ENCODE data around the gene B4GAT1.

B4GAT1 gene

DNA sequence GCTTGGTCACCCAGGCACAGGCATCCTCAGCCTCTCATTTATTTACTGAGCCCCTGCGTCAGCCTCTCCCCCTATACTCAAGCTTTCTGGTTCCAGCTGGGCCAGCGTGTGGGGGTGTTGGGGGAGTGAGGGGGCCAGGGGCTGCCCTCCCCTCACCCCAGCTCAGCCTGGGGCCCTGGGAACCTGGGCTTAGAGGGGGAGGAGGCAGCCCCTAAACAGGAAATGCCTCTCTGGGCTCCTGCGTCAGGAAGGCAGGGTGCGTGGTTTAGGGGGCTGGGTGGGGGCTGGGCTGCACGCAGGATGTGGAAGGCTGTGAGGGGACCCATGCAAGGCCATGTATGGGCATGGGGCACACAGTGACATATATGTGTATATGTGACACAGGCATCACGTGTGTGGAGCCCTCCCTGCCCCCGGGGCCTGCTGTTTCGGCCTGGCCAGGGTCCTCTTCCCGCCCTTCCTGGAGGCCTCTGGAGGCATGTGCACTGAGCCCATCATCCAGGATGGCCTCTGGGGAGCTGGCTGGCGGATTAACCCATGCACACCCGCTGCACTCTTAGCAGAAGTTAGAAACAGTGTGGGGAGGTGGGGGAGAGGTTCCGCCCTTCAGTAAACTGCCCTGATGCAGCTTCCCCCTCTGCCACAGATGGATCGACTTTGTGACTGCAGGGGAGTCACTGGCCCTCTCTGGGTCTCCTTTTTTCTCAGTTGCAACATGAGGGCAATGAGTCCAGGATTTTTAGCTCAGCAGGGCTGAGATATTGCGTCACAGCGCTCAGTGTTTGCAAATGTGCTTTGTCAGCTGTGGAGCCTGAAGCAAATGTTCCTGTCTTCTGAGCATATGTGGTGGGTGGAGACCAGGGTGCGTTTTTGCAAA is 29.5 kb downstream of the B4GAT1 start:
- no peak for DNase-seq (ENCODE audit: low spot score)
- TF ChIP-seq, protein P1, sequence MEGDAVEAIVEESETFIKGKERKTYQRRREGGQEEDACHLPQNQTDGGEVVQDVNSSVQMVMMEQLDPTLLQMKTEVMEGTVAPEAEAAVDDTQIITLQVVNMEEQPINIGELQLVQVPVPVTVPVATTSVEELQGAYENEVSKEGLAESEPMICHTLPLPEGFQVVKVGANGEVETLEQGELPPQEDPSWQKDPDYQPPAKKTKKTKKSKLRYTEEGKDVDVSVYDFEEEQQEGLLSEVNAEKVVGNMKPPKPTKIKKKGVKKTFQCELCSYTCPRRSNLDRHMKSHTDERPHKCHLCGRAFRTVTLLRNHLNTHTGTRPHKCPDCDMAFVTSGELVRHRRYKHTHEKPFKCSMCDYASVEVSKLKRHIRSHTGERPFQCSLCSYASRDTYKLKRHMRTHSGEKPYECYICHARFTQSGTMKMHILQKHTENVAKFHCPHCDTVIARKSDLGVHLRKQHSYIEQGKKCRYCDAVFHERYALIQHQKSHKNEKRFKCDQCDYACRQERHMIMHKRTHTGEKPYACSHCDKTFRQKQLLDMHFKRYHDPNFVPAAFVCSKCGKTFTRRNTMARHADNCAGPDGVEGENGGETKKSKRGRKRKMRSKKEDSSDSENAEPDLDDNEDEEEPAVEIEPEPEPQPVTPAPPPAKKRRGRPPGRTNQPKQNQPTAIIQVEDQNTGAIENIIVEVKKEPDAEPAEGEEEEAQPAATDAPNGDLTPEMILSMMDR (IDR thresholded peaks at IDR 0.05; ENCODE audit: borderline replicate concordance, control extremely low read depth, extremely low read depth, insufficient read depth, missing control alignments), result no peak
- in situ Hi-C loops (cut with MboI; ENCODE audit: low sequenced_read_pairs, unreplicated experiment), result no loop called here

DNA sequence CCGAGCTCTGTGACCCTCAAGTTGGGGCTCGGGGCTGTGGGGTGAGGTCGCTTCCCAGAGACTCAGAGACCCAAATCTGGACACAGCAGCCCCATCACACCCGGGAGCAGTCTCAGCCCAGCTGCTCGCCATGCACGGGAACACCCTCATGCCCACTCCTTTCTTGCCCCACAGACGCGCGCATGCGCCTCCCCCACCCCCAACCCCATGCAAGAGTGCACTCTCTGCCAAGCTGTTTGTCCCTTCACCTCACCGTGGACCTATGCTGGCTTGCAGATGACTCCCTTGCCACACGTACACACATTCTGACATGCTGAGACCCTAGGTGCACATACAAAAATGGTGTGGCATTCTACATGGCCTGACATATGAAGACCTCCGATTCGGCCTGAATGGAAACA is 30.1 kb downstream of the B4GAT1 start:
- in situ Hi-C loops (cut with MboI; ENCODE audit: low sequenced_read_pairs, unreplicated experiment), result no loop called here
- no peak for DNase-seq (ENCODE audit: low spot score)
- TF ChIP-seq, protein P1 (IDR thresholded peaks at IDR 0.05; ENCODE audit: borderline replicate concordance, control extremely low read depth, extremely low read depth, insufficient read depth, missing control alignments), result no peak

DNA sequence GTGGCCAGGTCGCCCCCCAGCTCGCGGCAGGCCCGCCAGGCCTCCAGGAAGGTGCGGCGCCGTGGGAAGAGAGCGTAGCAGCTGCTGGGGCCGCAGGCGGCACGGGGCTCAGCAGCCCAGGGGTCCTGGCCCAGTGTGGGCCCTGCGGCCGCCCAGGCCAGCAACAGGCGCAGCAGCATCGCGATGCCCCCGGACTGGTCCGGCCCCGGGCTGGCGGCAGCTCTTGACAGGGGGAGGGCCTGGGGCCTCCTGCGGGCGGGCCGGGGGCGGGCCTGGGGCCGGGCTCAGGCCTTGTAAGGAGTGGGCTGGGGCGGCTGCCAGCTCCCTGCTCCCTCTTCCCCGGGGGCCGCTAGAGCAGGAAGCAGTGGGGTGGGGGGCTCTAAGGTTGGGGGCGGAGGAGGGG is 30.6 kb downstream of the B4GAT1 start, which contains the start of gene CD248:
Gene CD248 (minus strand): TSS at position 196 of the 403 bp plus-strand sequence. CDS start 17 bp downstream, at position 179.
- in situ Hi-C loops (cut with MboI; ENCODE audit: low sequenced_read_pairs, unreplicated experiment), result no loop called here
- TF ChIP-seq, protein P1 (IDR thresholded peaks at IDR 0.05; ENCODE audit: borderline replicate concordance, control extremely low read depth, extremely low read depth, insufficient read depth, missing control alignments), result no peak
- DNase-seq (ENCODE audit: low spot score), result no peak

DNA sequence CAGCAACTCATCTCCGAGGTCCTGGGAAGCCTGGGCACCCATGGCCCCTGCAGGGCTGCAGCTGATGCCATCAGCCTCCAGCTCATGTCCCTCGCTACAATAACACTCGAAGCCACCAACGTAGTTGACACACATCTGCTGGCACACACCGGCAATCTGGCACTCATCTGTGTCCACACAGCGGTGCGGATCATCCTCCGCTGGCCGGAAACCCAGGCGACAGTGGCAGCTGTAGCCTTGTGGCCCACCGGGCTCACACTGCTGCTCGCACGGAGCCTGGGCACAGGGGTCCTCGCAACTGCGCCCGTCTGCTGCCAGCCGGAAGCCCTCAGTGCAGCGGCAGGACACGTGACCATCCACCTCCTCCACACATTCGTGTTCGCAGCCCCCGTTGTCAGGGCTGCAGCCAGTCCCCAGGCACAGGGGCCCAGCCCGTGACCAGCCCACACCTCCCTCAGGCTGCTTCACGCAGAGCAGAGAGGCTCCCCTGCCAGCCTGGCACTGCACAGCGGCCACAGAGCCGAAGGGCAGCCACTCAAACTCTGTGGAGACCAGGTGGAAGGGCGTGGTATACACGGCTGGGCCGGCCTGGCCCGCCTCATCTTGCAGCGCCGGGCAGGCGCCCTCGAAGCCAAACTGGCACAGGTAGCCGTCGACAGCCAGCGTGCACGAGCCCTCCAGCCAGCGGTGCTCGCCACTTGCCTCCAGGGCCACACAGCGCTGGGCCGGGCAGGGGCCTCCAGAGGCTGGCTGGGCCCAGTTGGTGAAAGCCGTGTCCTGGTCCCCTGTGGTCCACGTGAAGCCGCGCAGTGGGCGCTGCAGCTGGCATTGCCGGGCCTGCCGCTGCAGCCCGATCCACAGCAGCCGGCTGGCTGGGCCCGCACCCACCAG is 31.3 kb downstream of the B4GAT1 start:
- in situ Hi-C loops (cut with MboI; ENCODE audit: low sequenced_read_pairs, unreplicated experiment), result no loop called here
- TF ChIP-seq, protein P1 (IDR thresholded peaks at IDR 0.05; ENCODE audit: borderline replicate concordance, control extremely low read depth, extremely low read depth, insufficient read depth, missing control alignments), result no peak
- no peak for DNase-seq (ENCODE audit: low spot score)

DNA sequence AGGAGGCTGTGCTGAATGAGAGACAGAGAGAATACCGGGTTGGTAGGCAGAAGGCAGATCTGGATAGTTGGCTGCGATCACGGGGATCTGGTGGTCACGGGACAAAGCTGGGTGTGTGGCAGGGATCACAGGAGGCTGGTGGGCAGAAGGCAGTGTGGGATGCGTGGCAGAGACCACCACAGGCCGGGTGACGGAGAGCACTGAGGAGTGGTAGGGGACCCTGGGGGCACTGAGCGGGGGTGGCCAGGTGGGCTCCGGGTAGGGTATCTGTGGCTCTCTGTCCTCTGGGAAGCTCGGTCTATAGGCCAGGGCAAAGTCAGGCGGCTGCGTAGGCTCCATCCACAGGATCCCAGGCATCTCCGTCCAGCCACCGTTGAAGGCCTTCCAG is 31.9 kb downstream of the B4GAT1 start:
- DNase-seq (ENCODE audit: low spot score), result no peak
- in situ Hi-C loops (cut with MboI; ENCODE audit: low sequenced_read_pairs, unreplicated experiment), result no loop called here
- TF ChIP-seq, protein P1 (IDR thresholded peaks at IDR 0.05; ENCODE audit: borderline replicate concordance, control extremely low read depth, extremely low read depth, insufficient read depth, missing control alignments), result no peak
